HL-60 (cell line): Measurements from ENCODE around the gene CDK5RAP1.

Experiments used
- DNase-seq, 2 experiments: peaks; one replicate each; pipeline ENCODE4 v3.0.0-alpha.2; 2010 to 2020; ENCODE audit warnings: low read depth in 1 of 2, low spot score in 1 of 2
- H3K27ac ChIP-seq: fragments of 250-450 bp; sonication (Bioruptor Pico); replicated peaks from 2 replicates; pipeline ENCODE4 v1.5.1; 2020; ENCODE audit warnings: mild to moderate bottlenecking, moderate library complexity
- H3K27me3 ChIP-seq: fragments of 250-450 bp; sonication (Bioruptor Pico); 2 replicates; pipeline ENCODE4 v1.5.1; 2021; ENCODE audit warnings: mild to moderate bottlenecking, moderate library complexity; ENCODE audit not compliant: insufficient read depth, poor library complexity, severe bottlenecking
- H3K4me3 ChIP-seq: replicated peaks from 2 replicates; pipeline ENCODE4 v1.5.1; 2011; ENCODE audit warnings: mild to moderate bottlenecking, control low read depth, low read length; ENCODE audit not compliant: insufficient read depth
- GABPA ChIP-seq: IDR thresholded peaks from 2 replicates; pipeline ENCODE4 v1.6.1; 2012; ENCODE audit warnings: low read depth
- POLR2AphosphoS5 ChIP-seq: IDR thresholded peaks from 2 replicates; pipeline ENCODE4 v1.6.1; 2012; ENCODE audit warnings: low read depth
- SPI1 ChIP-seq: IDR thresholded peaks from 2 replicates; pipeline ENCODE4 v1.6.1; 2012; ENCODE audit warnings: low read depth, mild to moderate bottlenecking, borderline replicate concordance
- TF ChIP-seq, protein P1 (sequence below): IDR thresholded peaks from one replicate; pipeline ENCODE4 v1.5.1; 2011; ENCODE audit warnings: low read length, control low read depth, inconsistent platforms; ENCODE audit not compliant: insufficient read depth
- TF ChIP-seq, protein P2 (sequence below): IDR thresholded peaks from 2 replicates; pipeline ENCODE4 v1.6.1; 2012; ENCODE audit warnings: low read depth; ENCODE audit not compliant: insufficient replicate concordance

Gene CDK5RAP1

DNA sequence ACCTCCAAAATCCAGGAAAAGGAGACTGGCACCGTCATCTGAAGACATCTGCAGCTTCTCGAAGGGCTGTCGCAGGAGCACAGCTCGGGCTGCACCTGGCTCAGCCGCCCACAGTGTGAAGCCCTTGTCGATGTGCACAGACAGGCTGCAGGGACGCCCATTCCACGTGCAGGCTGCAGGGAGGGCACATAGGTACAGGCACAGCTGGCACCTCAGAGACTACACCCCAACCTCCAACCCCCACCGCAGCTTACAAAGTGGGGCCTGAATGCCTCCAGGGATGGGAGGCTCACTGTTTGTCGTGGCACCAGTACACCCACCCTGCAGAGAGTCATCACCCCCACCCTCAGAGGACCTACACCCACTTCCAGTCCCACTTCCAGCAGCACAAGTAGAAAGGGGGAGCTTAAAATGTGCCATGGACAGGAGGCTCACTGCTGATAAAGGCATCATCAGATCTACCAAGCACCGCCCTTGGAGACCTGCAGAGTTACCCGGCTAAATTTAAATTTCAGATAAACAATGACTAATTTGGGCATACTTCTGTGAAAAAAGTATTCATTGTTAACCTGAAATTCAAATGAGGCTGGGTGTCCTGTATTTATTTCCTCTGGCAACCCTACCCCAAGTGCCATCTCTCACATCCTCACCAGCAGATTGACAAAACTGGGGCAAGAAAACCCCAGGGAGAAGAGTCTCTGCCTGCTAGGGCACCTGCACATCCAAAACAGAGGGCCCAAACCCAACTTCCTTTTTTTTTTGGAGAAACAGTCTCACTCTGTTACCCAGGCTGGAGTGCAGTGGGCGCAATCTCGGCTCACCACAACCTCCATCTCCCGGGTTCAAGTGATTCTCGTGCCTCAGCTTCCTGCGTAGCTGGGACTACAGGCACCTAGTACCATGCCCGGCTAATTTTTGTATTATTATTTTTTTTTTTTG is 7.7 kb upstream of the CDK5RAP1 start:
- no peaks in the 10 kb centered on the region for H3K27me3 ChIP-seq
- TF ChIP-seq SPI1 (peak; percentile 51; the same call in 1 of the 2 replicates), POLR2AphosphoS5 (no peak), GABPA (no peak)
- TF ChIP-seq, protein P1, sequence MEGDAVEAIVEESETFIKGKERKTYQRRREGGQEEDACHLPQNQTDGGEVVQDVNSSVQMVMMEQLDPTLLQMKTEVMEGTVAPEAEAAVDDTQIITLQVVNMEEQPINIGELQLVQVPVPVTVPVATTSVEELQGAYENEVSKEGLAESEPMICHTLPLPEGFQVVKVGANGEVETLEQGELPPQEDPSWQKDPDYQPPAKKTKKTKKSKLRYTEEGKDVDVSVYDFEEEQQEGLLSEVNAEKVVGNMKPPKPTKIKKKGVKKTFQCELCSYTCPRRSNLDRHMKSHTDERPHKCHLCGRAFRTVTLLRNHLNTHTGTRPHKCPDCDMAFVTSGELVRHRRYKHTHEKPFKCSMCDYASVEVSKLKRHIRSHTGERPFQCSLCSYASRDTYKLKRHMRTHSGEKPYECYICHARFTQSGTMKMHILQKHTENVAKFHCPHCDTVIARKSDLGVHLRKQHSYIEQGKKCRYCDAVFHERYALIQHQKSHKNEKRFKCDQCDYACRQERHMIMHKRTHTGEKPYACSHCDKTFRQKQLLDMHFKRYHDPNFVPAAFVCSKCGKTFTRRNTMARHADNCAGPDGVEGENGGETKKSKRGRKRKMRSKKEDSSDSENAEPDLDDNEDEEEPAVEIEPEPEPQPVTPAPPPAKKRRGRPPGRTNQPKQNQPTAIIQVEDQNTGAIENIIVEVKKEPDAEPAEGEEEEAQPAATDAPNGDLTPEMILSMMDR: no peak
- TF ChIP-seq, protein P2, sequence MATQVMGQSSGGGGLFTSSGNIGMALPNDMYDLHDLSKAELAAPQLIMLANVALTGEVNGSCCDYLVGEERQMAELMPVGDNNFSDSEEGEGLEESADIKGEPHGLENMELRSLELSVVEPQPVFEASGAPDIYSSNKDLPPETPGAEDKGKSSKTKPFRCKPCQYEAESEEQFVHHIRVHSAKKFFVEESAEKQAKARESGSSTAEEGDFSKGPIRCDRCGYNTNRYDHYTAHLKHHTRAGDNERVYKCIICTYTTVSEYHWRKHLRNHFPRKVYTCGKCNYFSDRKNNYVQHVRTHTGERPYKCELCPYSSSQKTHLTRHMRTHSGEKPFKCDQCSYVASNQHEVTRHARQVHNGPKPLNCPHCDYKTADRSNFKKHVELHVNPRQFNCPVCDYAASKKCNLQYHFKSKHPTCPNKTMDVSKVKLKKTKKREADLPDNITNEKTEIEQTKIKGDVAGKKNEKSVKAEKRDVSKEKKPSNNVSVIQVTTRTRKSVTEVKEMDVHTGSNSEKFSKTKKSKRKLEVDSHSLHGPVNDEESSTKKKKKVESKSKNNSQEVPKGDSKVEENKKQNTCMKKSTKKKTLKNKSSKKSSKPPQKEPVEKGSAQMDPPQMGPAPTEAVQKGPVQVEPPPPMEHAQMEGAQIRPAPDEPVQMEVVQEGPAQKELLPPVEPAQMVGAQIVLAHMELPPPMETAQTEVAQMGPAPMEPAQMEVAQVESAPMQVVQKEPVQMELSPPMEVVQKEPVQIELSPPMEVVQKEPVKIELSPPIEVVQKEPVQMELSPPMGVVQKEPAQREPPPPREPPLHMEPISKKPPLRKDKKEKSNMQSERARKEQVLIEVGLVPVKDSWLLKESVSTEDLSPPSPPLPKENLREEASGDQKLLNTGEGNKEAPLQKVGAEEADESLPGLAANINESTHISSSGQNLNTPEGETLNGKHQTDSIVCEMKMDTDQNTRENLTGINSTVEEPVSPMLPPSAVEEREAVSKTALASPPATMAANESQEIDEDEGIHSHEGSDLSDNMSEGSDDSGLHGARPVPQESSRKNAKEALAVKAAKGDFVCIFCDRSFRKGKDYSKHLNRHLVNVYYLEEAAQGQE: no peak
- H3K27ac ChIP-seq: no peak overlapping the region
- DNase-seq: peak in 1 of 2 experiments; percentile 27
- H3K4me3 ChIP-seq: no peak overlapping the region

DNA sequence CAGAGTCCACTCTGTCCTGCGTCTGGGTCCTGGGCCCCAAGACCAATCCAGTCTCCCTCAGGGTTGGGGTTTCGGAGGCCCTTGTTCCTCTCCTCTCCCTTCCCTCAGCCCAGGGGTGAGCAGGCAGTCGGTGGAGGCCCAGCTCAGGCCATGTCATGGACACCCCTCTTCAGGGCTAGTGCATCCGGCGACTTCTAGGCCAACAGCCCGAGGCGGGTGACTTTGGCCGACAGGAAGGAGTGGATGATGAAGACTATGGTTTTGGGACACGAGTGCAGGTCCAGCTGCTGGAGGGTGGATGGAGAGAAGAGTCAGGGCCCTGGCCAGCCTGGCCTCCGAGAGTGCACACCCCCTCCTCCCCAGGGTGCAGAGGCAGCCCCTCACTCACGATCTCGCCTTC is 7.0 kb upstream of the CDK5RAP1 start:
- TF ChIP-seq GABPA (no peak), POLR2AphosphoS5 (no peak), SPI1 (no peak)
- TF ChIP-seq, protein P1: no peak
- TF ChIP-seq, protein P2: no peak
- H3K27ac ChIP-seq: no peak overlapping the region; the same call in 1 of the 2 replicates
- no peak overlapping the region for H3K4me3 ChIP-seq
- no peak for DNase-seq
- no peaks in the 10 kb centered on the region for H3K27me3 ChIP-seq

DNA sequence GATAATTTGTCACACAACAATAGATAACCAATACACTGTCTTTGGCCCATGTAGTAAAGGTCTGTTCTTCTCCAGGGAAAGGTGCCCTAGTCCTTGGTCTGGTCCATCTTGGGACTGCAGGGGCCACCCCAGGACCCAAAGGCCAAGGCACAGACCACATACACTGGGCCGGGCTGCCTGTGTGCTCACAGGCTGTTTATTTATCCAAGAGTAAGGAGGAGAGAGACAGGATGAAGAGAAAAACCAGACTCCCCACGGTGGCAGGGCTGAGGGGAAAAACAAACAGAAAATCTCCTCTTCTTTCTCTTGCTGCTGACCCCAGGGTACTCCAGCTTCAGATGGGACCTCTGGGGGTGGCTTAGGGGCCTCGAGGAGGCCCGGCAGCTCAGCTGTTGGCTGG is 6.5 kb upstream of the CDK5RAP1 start:
- Histone ChIP-seq H3K27ac (peak overlapping the region; percentile 63), H3K4me3 (no peak overlapping the region), H3K27me3 (no peaks in the 10 kb centered on the region)
- no peak for DNase-seq
- TF ChIP-seq POLR2AphosphoS5: no peak
- TF ChIP-seq, protein P2: no peak
- no peak for TF ChIP-seq SPI1
- no peak for TF ChIP-seq GABPA
- TF ChIP-seq, protein P1: no peak
